SU-DHL-6 (cell line): Measurements from ENCODE around the gene MTA3.

ENCODE experiments used
- H2AFZ ChIP-seq: fragments of 200-600 bp; sonication (generic); 2 replicates; pipeline ENCODE4 v1.6.1; 2014; ENCODE audit warnings: low read depth, mild to moderate bottlenecking, moderate library complexity, mixed read lengths, antibody characterized with exemption, low read length; ENCODE audit not compliant: severe bottlenecking
- H3F3A ChIP-seq: fragments of 200-600 bp; shearing (Covaris generic); 2 replicates; pipeline ENCODE4 v1.6.0; 2016; ENCODE audit warnings: antibody characterized with exemption, mild to moderate bottlenecking; ENCODE audit not compliant: insufficient read depth
- H3K27ac ChIP-seq: fragments of 200-600 bp; sonication (generic); 2 replicates; pipeline ENCODE4 v1.5.1; 2016; ENCODE audit warnings: low read depth, mild to moderate bottlenecking, low read length, moderate library complexity, mixed read lengths
- H3K27me3 ChIP-seq: fragments of 200-600 bp; sonication (generic), shearing (Covaris generic); 2 replicates; pipeline ENCODE4 v1.6.0; 2014; ENCODE audit warnings: mild to moderate bottlenecking, low read length
- H3K36me3 ChIP-seq: fragments of 200-600 bp; sonication (generic); 2 replicates; pipeline ENCODE4 v1.6.1; 2014; ENCODE audit warnings: mild to moderate bottlenecking, low read length, mixed read lengths
- H3K4me2 ChIP-seq: fragments of 300-600, 200-600 bp; shearing (Covaris generic), sonication (generic); 2 replicates; pipeline ENCODE4 v1.6.0; 2014; ENCODE audit warnings: low read length, low read depth, mild to moderate bottlenecking; ENCODE audit not compliant: poor library complexity, severe bottlenecking
- H3K4me3 ChIP-seq: fragments of 200-600 bp; sonication (generic); 2 replicates; pipeline ENCODE4 v1.5.1; 2014; ENCODE audit warnings: antibody characterized with exemption, low read length, mild to moderate bottlenecking, mixed read lengths; ENCODE audit not compliant: insufficient read depth, poor library complexity, severe bottlenecking
- H3K79me2 ChIP-seq: fragments of 200-600 bp; sonication (generic); 2 replicates; pipeline ENCODE4 v1.6.1; 2014; ENCODE audit warnings: mild to moderate bottlenecking, low read length, moderate library complexity; ENCODE audit not compliant: insufficient read depth
- H3K9ac ChIP-seq: fragments of 200-600 bp; sonication (generic); 2 replicates; pipeline ENCODE4 v1.7.0; 2014; ENCODE audit warnings: mild to moderate bottlenecking, low read length
- H3K9me2 ChIP-seq: fragments of 200-600 bp; sonication (generic); replicated peaks from 2 replicates; pipeline ENCODE4 v1.6.1; 2014; ENCODE audit warnings: low read length; ENCODE audit not compliant: insufficient read depth
- H3K9me3 ChIP-seq: fragments of 200-600 bp; sonication (generic); 2 replicates; pipeline ENCODE4 v1.6.1; 2014; ENCODE audit warnings: low read length, mixed read lengths; ENCODE audit not compliant: insufficient read depth
- H4K20me1 ChIP-seq: fragments of 200-600 bp; sonication (generic); 2 replicates; pipeline ENCODE4 v1.6.1; 2014; ENCODE audit warnings: low read depth, mild to moderate bottlenecking, antibody characterized with exemption, low read length, moderate library complexity, mixed read lengths
- CTCF ChIP-seq: fragments of 200-600 bp; sonication (generic); IDR thresholded peaks from one replicate; pipeline ENCODE4 v1.5.1; 2017; ENCODE audit warnings: antibody characterized with exemption, mild to moderate bottlenecking, low read length, moderate library complexity; ENCODE audit not compliant: insufficient read depth, poor library complexity, severe bottlenecking
- EZH2phosphoT487 ChIP-seq: fragments of 200-600 bp; sonication (generic), shearing (Covaris generic); conservative IDR thresholded peaks from 2 replicates; pipeline ENCODE4 v1.6.1; 2018; ENCODE audit warnings: mild to moderate bottlenecking, antibody characterized with exemption, low read length, moderate library complexity, mixed read lengths

Gene MTA3

DNA sequence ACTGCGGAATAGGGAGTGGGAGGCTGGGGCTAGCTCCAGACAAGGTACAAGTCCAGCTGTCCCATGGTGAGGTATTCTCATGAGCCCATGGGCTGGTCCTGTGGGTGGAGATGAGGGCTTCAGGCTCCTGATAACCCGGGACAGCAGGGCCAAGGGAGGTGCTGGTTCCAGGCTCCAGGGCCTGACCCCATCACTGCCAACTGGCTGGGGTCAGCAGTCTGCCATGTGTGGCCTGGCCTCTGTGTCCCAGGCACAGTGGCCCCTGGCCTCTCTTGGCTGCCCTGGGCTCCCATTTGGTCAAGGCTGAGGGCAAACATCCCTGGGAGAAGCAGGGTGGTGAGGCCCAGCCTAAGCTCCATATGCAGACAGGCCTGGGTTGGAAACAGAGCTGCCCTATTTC is 196.5 kb downstream of the MTA3 start:
- Histone ChIP-seq H4K20me1 (no peaks in the 10 kb centered on the region), H3K27ac (no peak overlapping the region), H3K27me3 (no peaks in the 10 kb centered on the region), H3K79me2 (no peaks in the 10 kb centered on the region), H3K36me3 (no peaks in the 10 kb centered on the region), H3K9ac (no peak overlapping the region), H2AFZ (no peak overlapping the region), H3K9me2 (no peaks in the 10 kb centered on the region), H3K4me3 (no peak overlapping the region), H3K9me3 (no peaks in the 10 kb centered on the region), H3F3A (no peaks in the 10 kb centered on the region), H3K4me2 (no peak overlapping the region)
- TF ChIP-seq CTCF (no peak), EZH2phosphoT487 (no peak)

- H4K20me1 ChIP-seq: no peaks in the 10 kb centered on the region
- H3K9me3 ChIP-seq: no peaks in the 10 kb centered on the region
- no peak for TF ChIP-seq EZH2phosphoT487
- no peak for TF ChIP-seq CTCF
- no peak overlapping the region for H3K27ac ChIP-seq
- H3K4me2 ChIP-seq: no peak overlapping the region
- H3K79me2 ChIP-seq: no peaks in the 10 kb centered on the region
- H2AFZ ChIP-seq: no peak overlapping the region
- H3K9me2 ChIP-seq: no peaks in the 10 kb centered on the region
- no peaks in the 10 kb centered on the region for H3K36me3 ChIP-seq
- H3K9ac ChIP-seq: no peak overlapping the region
- no peaks in the 10 kb centered on the region for H3K27me3 ChIP-seq
- H3K4me3 ChIP-seq: no peak overlapping the region
- no peaks in the 10 kb centered on the region for H3F3A ChIP-seq
Measured at GRCh38 chr2:42765686-42766085, 197.3 kb downstream of the MTA3 start.

GRCh38 chr2:42767080-42767898 is 198.9 kb downstream of the MTA3 start:
- Histone ChIP-seq H3K27ac (no peak overlapping the region), H4K20me1 (no peaks in the 10 kb centered on the region), H3K9me3 (no peaks in the 10 kb centered on the region), H3K27me3 (no peaks in the 10 kb centered on the region), H3K9me2 (no peaks in the 10 kb centered on the region), H2AFZ (no peak overlapping the region), H3K4me2 (no peak overlapping the region), H3K79me2 (no peaks in the 10 kb centered on the region), H3K4me3 (no peak overlapping the region), H3K36me3 (no peaks in the 10 kb centered on the region), H3F3A (no peaks in the 10 kb centered on the region), H3K9ac (no peak overlapping the region)
- TF ChIP-seq CTCF: no peak
- no peak for TF ChIP-seq EZH2phosphoT487
